Lower lobe of right lung (tissue), 2 donors: Measurements from ENCODE around the gene EXOC4. TPM values are rescaled to one million over a fixed set of nuclear protein-coding genes. Genes with fewer than 3 reads are reported as not detected.

Experiments
- ATAC-seq, 2 donors: fragments of 200-7000 bp; cut with Tn5 transposase; one replicate each; pipeline ENCODE4 v1.9.1; 2020 to 2022; ENCODE audit warnings: mild to moderate bottlenecking in 2 of 2, moderate library complexity in 2 of 2
- DNase-seq: peaks from one replicate; pipeline ENCODE4 v3.0.0-alpha.2; 2020
- H3K27ac ChIP-seq: fragments of 200-600 bp; one replicate; pipeline ENCODE4 v1.8.0; 2022
- H3K27me3 ChIP-seq: fragments of 200-600 bp; one replicate; pipeline ENCODE4 v1.8.0; 2022; ENCODE audit warnings: low read depth
- H3K36me3 ChIP-seq: fragments of 200-600 bp; one replicate; pipeline ENCODE4 v1.8.0; 2022; ENCODE audit warnings: mild to moderate bottlenecking
- H3K4me1 ChIP-seq: fragments of 200-600 bp; one replicate; pipeline ENCODE4 v1.8.0; 2022
- H3K4me3 ChIP-seq: fragments of 200-600 bp; one replicate; pipeline ENCODE4 v1.8.0; 2022; ENCODE audit warnings: mild to moderate bottlenecking
- H3K9me3 ChIP-seq: fragments of 200-600 bp; one replicate; pipeline ENCODE4 v1.8.0; 2022
- intact Hi-C: fragments of 100-400 bp; cut with DNase I; formaldehyde crosslinking; loops from one replicate; pipeline ENCODE4 v1.11.0; 2022
- total RNA-seq: library from RNA; stranded (reverse); fragmentation: NEBNext Ultra II Directional; extraction: Animal tissue kit (Norgen Biotek cat#: 25700); gene quantifications from one replicate; pipeline ENCODE4 v1.2.1, GENCODE V29; 2021
- TF ChIP-seq, protein P1 (sequence below): fragments of 200-600 bp; IDR thresholded peaks from one replicate; pipeline ENCODE4 v1.8.0; 2022; ENCODE audit warnings: antibody characterized with exemption, mild to moderate bottlenecking
- donor health status: DM: no; HTN: yes; CAD: no; lungs with severe emphysema.

EXOC4 gene
- total RNA-seq, 1 donor from 2014 or later, result 80.2 TPM

DNA sequence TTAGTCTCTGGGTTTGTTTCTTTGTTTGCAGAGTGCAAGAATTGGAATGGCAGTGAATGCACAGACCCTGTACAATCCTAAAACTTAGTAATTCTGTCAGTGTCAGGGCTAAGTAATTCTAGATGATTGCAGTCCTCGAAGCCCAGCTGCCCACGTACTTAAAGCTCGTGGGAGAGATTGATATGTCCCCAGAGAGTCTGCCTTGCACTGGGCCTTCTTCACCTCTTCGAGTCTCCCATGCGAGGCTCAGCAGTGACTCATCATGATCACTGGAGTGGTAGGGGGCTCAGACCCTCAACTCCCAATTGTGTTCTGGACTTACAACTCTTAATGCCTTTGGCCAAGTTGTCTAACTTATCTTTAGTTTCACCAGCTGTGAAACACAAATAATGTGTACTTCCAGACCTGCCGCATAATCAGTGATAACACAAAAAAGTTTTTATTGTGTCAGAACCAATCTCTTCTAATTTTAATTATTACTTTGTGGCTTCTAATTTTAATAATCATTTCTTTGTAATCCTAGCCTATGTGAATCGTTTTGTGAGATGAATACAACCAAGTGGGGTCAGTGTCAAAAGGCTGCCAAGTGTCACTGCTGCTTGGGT lies 528.7 kb downstream of the EXOC4 start:
- intact Hi-C loops, result no loop called here

DNA sequence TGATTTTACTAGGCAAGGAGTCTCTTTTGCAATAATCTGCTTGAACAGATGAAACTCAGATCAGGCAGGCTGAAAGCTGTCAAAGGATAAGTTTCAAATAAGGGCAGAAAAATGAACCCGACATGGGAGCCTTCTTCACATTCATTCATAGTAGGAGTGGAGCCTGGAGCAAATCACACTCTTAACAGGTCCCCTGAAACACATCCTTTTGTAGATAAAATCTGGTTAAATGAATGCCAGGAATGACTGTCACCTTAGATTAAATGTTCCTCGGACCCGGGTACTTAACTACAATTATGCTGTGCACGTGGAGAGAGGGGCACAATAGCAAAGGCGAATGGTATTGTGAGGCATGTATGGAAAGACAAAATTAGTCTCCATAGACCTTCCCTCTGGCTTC lies 529.6 kb downstream of the EXOC4 start:
- Histone ChIP-seq H3K36me3 (no peaks in the 10 kb centered on the region), H3K9me3 (no peaks in the 10 kb centered on the region), H3K4me3 (no peak overlapping the region), H3K27me3 (no peaks in the 10 kb centered on the region), H3K4me1 (no peaks in the 10 kb centered on the region), H3K27ac (no peak overlapping the region)
- intact Hi-C loops, result no loop called here
- no peak for DNase-seq
- ATAC-seq, result no peak
- TF ChIP-seq, protein P1, sequence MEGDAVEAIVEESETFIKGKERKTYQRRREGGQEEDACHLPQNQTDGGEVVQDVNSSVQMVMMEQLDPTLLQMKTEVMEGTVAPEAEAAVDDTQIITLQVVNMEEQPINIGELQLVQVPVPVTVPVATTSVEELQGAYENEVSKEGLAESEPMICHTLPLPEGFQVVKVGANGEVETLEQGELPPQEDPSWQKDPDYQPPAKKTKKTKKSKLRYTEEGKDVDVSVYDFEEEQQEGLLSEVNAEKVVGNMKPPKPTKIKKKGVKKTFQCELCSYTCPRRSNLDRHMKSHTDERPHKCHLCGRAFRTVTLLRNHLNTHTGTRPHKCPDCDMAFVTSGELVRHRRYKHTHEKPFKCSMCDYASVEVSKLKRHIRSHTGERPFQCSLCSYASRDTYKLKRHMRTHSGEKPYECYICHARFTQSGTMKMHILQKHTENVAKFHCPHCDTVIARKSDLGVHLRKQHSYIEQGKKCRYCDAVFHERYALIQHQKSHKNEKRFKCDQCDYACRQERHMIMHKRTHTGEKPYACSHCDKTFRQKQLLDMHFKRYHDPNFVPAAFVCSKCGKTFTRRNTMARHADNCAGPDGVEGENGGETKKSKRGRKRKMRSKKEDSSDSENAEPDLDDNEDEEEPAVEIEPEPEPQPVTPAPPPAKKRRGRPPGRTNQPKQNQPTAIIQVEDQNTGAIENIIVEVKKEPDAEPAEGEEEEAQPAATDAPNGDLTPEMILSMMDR, result no peak

More for the DNA sequence above, 528.7 kb downstream of the EXOC4 start:
- H3K4me1 ChIP-seq, result no peaks in the 10 kb centered on the region
- H3K4me3 ChIP-seq, result no peak overlapping the region
- no peaks in the 10 kb centered on the region for H3K9me3 ChIP-seq
- no peaks in the 10 kb centered on the region for H3K36me3 ChIP-seq
- no peak overlapping the region for H3K27ac ChIP-seq
- H3K27me3 ChIP-seq, result no peaks in the 10 kb centered on the region
- DNase-seq (no peak), ATAC-seq (no peak)
- TF ChIP-seq, protein P1, result no peak

DNA sequence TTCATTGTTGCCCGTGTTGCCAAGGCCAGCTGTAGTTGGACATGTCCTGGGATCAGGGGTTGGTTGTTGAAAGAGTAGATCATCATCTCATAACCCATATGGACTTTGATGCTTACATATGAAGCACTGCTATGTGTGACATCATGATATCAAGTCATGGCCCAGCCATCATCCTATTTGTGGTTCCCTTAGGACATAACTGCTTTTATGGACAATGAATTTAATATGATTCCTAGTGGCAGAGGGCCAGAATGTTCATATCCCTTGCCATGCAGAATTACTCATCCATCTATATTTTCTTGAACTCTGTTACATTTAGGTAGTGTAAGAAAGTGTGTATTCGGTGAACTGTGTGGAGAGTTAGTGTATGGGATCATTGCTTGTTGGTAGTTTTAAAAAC lies 530.4 kb downstream of the EXOC4 start:
- TF ChIP-seq, protein P1, result no peak
- Histone ChIP-seq H3K27ac (no peak overlapping the region), H3K27me3 (no peaks in the 10 kb centered on the region), H3K4me1 (no peaks in the 10 kb centered on the region), H3K9me3 (no peaks in the 10 kb centered on the region), H3K36me3 (no peaks in the 10 kb centered on the region), H3K4me3 (no peak overlapping the region)
- ATAC-seq (no peak), DNase-seq (no peak)
- intact Hi-C loops, result no loop called here

DNA sequence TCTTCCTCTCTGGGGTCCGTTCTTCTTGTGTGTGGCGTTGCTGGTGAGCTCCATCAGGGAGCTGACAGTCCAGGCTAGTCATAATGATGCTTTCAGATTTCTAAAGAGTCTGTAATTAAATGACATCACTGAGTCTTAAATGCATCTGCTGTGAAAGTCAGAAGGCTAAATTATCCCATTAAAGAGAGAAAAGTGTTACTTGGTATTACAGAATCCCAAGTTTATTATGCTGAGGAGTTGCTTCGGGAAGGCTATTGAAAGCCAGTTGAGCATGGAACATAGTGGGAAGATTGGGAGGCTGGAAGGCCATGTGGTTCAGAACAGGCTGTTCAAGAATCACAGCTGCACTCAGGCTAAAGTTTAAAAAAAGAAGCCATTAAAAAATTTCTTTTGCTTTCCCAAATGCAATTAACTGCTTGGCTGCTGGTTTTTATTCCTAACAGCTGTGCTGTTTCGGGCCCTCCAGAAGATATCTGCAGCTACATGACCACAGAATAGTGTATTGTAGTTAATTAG lies 531.7 kb downstream of the EXOC4 start:
- DNase-seq, result no peak
- intact Hi-C loops, result no loop called here
- no peaks in the 10 kb centered on the region for H3K27me3 ChIP-seq
- no peak overlapping the region for H3K27ac ChIP-seq
- TF ChIP-seq, protein P1, result no peak
- ATAC-seq, result no peak
- no peak overlapping the region for H3K4me3 ChIP-seq
- no peaks in the 10 kb centered on the region for H3K4me1 ChIP-seq
- H3K36me3 ChIP-seq, result no peaks in the 10 kb centered on the region
- no peaks in the 10 kb centered on the region for H3K9me3 ChIP-seq

DNA sequence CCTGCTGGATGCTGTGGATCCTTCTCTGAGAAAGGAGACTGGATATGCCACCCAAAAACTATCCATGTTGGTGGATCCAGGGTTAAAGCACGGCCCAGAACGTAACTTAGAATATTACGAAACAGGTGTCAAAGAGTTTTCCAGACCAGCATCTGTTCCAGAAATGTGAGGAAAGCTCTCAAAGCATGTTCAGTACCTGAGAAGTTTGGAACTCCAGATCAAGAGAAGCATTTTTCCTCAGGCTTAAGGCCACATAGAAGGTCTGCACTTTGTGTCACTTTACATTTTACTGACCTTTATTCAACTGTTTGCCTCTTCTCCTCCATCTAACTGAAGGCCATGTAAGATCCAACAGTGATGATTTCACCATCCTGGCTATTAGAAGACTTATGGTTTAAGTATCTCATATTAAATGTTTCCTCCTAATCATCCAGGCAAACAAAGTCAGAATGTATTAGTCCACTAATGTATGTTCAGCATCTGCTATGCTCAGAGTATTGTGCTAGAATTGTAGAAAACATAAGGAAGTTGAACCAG lies 533.6 kb downstream of the EXOC4 start:
- Histone ChIP-seq H3K36me3 (no peaks in the 10 kb centered on the region), H3K27ac (no peak overlapping the region), H3K4me3 (no peak overlapping the region), H3K9me3 (no peaks in the 10 kb centered on the region), H3K27me3 (no peaks in the 10 kb centered on the region), H3K4me1 (no peaks in the 10 kb centered on the region)
- no peak for ATAC-seq
- TF ChIP-seq, protein P1, result no peak
- no peak for DNase-seq
- intact Hi-C loops, result no loop called here
